Lung microvascular endothelial cell (primary cell): ENCODE results near the gene SEMA4C. TPM values are rescaled to one million over a fixed set of nuclear protein-coding genes. Genes with fewer than 3 reads are reported as not detected.
"Not testable (repeated sequence)": the region's sequence is repeated elsewhere in the genome, so short reads cannot be mapped to it uniquely, and the experiment has no call there.

Experiments used
- DNase-seq, 2 donors: peaks; one replicate each; pipeline versions ENCODE4 v3.0.0 to v3.0.0-alpha.2; 2010; ENCODE audit warnings: low read depth in 2 of 2
- total RNA-seq: library from RNA; depleted of rRNA; stranded (reverse); fragments of >200 nt; gene quantifications from 2 replicates; pipeline ENCODE4 v1.2.1, GENCODE V29; 2014

SEMA4C gene
- total RNA-seq, 1 donor from 2014 or later, result 20.8 TPM

- peak in 1 of 2 donors; percentile 58 for DNase-seq
Measured at GRCh38 chr2:96866986-96867755, 2.7 kb downstream of the SEMA4C start.

- peak; percentile 51 to 62 for DNase-seq
Measured at GRCh38 chr2:96866586-96866985, 3.3 kb downstream of the SEMA4C start.

DNA sequence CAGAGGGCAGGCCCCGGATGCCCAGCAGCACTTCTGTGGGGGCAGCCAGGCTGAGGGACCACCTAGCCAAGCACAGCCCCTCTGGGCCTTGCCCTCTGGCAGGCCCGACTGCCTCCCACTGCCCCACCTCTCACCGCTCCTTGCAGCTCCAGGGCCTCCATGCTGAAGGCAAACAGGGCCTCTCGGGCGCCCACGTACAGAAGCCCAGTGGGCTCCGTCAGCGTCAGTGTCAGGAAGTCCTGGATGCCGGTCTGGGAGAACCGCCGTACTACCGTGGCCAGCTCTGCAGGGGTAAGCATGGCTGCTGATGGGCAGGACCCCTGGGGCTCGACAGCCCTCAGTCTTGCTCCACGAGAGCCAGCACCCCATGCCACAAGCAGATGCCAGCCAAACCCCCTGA lies 3.7 kb downstream of the SEMA4C start:
- peak in 1 of 2 donors; percentile 49 for DNase-seq

- DNase-seq, result no peak
Measured at GRCh38 chr2:96865654-96866053, 4.2 kb downstream of the SEMA4C start.

DNA sequence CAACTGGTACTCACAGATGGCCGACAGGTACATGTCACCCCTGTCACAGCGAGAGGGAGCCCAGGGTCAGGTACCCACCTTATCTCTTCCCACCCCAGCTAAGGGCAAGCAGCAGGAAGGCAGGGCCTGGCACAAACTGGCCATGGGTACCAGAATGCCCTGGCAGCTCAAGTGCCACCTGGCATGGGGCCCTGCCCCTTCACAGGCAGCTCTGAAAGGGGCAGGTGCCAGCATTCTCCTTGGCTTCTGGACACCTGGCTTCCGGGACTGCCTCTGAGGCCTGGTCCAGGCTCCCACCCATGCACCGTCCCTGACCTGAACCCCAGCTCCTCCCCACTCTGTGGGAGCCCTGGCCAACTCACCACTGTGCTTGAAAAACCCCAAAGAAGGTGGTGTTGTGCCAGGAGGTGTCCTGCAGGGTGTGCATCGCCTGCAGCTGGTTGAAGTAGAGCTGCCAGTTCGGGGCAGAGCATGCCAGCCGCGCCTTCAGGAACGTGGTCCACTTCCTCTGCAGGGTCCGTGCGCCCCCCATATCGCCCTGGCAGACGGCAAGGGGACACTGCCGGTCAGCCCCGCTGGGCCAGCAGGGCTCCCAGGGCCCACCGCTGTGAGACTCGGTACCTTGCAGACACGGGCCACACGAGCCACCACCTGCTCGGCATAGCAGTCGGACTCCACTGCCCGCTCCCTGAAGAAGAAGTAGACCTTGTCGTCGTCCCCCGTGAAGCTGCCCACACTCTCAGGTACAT lies 5.4 kb downstream of the SEMA4C start:
- no peak for DNase-seq

DNA sequence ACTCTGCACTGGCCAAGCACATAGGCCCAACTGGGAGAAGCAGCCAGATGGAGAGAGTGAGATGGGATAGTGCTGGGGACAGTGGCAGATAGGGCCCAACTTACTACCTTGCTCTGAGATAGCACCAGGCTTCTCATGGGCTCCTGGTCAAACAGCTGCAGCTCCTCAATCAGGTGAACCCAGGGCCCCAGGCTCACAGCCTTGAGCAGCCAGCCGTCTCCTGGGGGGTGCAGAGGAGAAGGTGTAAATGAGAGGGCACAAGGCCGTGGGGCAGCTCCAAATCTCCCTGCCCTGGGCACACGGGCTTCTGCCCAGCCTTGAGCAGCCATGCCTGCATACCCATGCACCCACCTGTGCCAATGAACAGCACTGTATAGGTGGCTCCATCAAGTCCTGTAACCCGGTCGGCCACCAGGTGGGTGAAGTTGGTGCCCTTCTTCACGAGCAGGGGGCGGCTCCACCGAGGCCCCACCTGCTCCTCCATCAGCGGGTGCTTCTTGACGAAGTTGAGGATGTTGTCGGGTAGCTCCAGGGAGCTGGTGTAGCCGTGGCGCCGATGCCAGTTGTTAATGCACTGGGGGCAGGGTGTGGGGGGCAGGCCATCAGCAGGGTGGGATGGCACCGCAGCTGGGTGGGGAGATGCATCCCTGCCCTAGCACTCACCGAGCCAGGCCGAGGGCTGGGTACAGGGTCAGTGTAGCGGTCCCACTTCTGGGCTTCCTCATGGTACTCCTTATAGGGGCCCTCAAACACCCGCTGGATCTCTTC lies 6.1 kb downstream of the SEMA4C start:
- DNase-seq, result no peak

DNA sequence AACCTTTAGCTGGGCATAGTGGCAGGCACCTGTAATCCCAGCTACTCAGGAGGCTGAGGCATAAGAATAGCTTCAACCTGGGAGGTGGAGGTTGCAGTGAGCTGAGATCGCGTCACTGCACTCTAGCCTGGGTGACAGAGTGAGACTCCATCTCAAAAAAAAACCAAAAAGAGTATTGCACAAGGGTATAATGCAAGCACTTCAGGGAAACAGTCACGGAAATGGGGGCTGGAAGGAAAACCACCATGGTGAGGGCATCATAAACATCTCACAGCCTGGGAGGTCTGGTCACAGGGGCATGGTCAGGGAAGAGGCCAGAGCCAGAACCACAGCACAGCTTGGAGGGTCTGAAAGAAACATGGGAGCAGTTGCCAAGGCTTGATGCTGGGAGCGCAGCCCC lies 6.8 kb downstream of the SEMA4C start:
- DNase-seq, result not testable (repeated sequence)

- DNase-seq, result no peak
Measured at GRCh38 chr2:96861074-96861473, 8.8 kb downstream of the SEMA4C start.

DNA sequence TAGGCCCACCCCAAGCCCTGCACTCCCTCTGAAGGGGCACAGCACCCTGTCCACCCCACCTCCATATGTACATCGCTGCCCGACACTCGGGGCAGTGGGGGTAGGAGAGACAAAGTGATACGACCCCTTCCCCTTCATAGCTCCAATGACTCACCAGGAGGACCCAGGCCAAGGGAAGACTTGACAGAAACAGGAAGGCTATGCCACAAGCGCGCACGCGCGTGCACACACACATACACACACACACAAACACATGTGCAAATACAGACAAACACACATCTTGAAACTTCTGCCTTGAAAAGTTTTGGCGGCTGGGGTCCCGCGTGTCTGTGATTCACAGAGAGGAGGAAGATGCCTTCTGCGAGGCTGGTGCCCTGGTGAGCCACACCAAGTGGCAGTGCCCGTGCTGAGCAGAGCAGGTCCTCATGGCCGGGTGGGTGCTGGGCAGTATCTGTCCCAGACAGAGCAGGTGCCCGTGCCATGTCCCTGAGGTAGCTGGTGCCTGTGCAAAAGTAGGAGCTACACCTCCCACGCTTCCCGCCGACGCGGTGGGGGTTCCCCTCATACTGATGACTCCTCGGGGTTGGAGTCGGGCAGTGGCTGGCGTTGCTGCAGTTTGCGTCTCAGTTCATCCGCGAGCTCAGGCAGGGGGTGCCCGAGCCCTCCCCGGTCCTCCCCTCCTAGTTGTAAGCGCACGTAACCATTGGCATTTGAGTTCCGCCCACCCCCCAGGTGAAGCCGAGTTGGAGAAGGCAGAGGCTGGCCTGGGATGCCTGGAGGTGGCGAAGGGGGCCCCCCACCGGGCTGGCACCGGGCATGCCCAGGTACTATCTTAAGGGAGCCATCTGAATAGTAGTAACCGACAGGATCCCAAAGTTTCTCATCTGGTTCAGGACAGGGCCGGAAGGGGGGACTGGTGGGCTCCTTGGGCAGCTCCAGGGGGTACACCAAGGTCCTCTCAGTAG lies 9.5 kb downstream of the SEMA4C start:
- DNase-seq, result no peak

DNA sequence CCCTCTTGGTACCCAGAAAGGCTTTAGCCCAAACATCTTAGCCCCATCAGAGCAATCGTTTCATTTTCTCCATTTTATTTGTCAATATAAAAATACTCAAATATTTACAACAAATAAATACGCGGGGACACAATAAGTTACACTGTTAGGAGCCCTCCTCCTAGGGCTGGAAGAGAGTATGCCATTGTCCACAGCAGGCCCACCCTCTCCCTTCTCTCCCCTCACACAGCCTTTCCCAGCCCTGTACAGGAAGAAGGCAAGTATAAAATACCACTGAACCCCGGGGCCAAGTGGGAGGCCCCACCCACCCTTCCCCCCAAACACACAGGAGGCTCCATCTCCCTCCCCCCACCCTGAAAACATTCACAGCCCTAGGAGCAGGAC lies 10.2 kb downstream of the SEMA4C start:
- DNase-seq, result no peak

DNA sequence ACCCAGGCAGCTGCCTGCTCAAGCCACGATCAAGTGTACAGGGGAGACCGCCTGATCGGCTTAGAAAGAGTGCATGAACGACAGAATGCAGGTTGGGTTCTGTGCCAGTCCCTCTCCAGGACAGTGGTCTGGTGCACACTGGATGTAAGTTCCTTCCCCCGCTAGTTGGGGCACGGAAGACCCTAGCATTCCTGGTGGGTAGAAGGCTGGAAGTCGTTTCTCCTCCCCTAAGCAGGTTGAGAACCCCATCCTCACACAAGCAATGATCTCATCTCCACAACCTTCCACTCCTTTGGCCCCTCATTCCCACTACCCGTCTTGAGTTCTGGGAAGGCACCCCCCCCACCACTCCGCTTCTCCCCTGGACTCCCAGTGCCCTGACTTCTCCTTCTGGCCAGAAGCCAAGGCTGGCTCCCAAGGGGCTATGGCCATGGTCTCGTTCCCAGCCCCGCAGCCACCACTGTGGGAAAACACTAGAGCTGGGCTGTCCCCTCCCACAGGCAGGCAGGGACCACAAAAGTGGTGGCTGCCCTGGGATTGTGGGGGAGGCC lies 10.7 kb downstream of the SEMA4C start:
- DNase-seq, result no peak

GRCh38 chr2:96857667-96858372 lies 12.1 kb downstream of the SEMA4C start, which contains the start of gene ANKRD39:
Gene ANKRD39 (minus strand): TSS chr2:96858016. CDS start chr2:96857987, 29 bp downstream.
- peak; percentile 99 for DNase-seq

GRCh38 chr2:96856776-96857666 lies 12.9 kb downstream of the SEMA4C start:
- DNase-seq, result peak in 1 of 2 donors; percentile 50

- no peak for DNase-seq
Measured at GRCh38 chr2:96853321-96853720, 16.6 kb downstream of the SEMA4C start.

DNA sequence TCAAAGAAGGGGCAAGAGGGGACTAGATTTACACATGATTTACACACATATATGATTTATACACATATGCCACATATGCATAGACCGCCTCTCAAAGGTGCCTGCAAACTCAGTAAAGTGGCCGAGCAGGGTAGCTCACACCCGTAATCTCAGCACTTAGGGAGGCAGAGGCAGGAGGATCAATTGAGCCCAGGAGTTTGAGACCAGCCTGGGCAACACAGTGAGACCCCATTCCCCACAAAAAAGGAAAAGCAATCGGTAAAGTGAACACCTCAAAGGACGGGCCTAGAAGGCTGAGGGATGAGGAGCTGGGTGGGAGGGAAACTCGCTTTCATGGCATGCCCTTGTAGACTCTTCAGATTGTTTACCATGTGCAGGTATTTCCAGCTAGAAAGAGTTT lies 17.2 kb downstream of the SEMA4C start:
- no peak for DNase-seq

- DNase-seq, result no peak
Measured at GRCh38 chr2:96848264-96848663, 21.6 kb downstream of the SEMA4C start.

GRCh38 chr2:96847586-96847985 lies 22.3 kb downstream of the SEMA4C start:
- DNase-seq, result no peak

GRCh38 chr2:96846825-96847224 lies 23.1 kb downstream of the SEMA4C start:
- no peak for DNase-seq

GRCh38 chr2:96844405-96844808 lies 25.5 kb downstream of the SEMA4C start:
- no peak for DNase-seq
